ENCODE data around the gene ACBD4. TPM values are rescaled to one million over a fixed set of nuclear protein-coding genes. Genes with fewer than 3 reads are reported as not detected.

Gene ACBD4
- total and polyA plus RNA-seq, 2 of the 13 experiments (the other 11 are each of a cell fraction or from before 2014, with no cell fraction given) = 16.1 to 26.9 TPM

DNA sequence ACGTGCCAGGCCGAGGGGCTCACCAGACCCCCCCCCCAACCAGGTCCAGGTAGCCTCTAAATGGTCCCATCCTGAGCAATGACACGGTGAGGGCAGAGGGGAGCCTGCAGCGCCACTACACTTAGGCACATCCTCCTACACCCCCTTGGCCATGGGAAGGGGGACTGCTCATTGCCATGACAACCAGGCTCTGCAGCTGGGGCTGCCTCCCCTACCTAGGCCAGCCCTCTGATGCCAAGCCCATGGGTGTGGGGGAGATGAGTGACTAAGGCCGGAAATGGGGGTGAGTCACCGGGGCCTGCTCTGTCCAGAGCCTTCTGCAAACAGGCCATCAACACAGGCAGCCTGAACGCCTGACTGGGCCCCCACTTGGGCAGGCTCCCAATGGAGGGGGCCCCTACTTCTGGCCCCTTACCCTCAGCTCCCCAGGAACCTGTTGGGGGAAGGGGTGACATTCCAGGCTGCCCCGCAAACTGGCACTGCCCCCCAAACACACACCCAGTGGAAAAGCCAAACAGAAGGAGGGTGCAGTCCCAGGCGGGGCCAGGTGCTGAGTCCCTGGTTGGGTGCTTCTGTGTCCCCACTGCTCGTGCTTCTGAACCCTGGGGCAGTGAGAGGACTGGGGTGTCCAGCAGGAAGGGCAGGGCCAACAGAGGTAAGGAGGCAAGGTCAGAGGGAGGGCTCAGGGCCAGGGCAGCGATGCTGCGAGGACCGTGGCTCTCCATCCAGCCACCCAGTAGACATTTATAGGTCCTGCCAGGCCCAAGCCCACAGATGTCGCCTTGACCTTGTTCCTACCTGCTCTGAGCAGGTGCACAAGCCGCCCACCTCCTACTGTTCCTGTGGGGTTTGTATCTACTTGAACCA, 11.3 kb upstream of the ACBD4 start (continued):
- TF ChIP-seq, protein P1, sequence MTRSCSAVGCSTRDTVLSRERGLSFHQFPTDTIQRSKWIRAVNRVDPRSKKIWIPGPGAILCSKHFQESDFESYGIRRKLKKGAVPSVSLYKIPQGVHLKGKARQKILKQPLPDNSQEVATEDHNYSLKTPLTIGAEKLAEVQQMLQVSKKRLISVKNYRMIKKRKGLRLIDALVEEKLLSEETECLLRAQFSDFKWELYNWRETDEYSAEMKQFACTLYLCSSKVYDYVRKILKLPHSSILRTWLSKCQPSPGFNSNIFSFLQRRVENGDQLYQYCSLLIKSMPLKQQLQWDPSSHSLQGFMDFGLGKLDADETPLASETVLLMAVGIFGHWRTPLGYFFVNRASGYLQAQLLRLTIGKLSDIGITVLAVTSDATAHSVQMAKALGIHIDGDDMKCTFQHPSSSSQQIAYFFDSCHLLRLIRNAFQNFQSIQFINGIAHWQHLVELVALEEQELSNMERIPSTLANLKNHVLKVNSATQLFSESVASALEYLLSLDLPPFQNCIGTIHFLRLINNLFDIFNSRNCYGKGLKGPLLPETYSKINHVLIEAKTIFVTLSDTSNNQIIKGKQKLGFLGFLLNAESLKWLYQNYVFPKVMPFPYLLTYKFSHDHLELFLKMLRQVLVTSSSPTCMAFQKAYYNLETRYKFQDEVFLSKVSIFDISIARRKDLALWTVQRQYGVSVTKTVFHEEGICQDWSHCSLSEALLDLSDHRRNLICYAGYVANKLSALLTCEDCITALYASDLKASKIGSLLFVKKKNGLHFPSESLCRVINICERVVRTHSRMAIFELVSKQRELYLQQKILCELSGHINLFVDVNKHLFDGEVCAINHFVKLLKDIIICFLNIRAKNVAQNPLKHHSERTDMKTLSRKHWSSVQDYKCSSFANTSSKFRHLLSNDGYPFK (CRISPR knock-in tag; IDR thresholded peaks at IDR 0.05; ENCODE audit: borderline replicate concordance) = peak; percentile 72; the same call in 1 of the 2 replicates
- no peak for TF ChIP-seq SP140L (CRISPR knock-in tag; IDR thresholded peaks at IDR 0.05; ENCODE audit: borderline replicate concordance)
- TF ChIP-seq ZSCAN25 (CRISPR knock-in tag; IDR thresholded peaks at IDR 0.05) = no peak; the same call in 1 of the 2 replicates
- TF ChIP-seq, protein P2, sequence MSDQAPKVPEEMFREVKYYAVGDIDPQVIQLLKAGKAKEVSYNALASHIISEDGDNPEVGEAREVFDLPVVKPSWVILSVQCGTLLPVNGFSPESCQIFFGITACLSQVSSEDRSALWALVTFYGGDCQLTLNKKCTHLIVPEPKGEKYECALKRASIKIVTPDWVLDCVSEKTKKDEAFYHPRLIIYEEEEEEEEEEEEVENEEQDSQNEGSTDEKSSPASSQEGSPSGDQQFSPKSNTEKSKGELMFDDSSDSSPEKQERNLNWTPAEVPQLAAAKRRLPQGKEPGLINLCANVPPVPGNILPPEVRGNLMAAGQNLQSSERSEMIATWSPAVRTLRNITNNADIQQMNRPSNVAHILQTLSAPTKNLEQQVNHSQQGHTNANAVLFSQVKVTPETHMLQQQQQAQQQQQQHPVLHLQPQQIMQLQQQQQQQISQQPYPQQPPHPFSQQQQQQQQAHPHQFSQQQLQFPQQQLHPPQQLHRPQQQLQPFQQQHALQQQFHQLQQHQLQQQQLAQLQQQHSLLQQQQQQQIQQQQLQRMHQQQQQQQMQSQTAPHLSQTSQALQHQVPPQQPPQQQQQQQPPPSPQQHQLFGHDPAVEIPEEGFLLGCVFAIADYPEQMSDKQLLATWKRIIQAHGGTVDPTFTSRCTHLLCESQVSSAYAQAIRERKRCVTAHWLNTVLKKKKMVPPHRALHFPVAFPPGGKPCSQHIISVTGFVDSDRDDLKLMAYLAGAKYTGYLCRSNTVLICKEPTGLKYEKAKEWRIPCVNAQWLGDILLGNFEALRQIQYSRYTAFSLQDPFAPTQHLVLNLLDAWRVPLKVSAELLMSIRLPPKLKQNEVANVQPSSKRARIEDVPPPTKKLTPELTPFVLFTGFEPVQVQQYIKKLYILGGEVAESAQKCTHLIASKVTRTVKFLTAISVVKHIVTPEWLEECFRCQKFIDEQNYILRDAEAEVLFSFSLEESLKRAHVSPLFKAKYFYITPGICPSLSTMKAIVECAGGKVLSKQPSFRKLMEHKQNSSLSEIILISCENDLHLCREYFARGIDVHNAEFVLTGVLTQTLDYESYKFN (CRISPR knock-in tag; conservative IDR thresholded peaks at IDR 0.05) = peak; percentile 90
- TF ChIP-seq ZNF614 (CRISPR knock-in tag; IDR thresholded peaks at IDR 0.05; ENCODE audit: borderline replicate concordance) = 0 out of 2 replicates have a peak, but pooled peaks have one; percentile 8
- TF ChIP-seq, protein P3, sequence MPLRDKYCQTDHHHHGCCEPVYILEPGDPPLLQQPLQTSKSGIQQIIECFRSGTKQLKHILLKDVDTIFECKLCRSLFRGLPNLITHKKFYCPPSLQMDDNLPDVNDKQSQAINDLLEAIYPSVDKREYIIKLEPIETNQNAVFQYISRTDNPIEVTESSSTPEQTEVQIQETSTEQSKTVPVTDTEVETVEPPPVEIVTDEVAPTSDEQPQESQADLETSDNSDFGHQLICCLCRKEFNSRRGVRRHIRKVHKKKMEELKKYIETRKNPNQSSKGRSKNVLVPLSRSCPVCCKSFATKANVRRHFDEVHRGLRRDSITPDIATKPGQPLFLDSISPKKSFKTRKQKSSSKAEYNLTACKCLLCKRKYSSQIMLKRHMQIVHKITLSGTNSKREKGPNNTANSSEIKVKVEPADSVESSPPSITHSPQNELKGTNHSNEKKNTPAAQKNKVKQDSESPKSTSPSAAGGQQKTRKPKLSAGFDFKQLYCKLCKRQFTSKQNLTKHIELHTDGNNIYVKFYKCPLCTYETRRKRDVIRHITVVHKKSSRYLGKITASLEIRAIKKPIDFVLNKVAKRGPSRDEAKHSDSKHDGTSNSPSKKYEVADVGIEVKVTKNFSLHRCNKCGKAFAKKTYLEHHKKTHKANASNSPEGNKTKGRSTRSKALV (CRISPR knock-in tag; IDR thresholded peaks at IDR 0.05) = 0 out of 2 replicates have a peak, but pooled peaks have one; percentile 0
- peak; percentile 25 to 74; a peak in 2 of 4 replicates for TF ChIP-seq EP300 (IDR thresholded peaks at IDR 0.05; ENCODE audit: low read depth in 2 of 2, low read length in 2 of 2)
- peak; percentile 79 for TF ChIP-seq EP300 (CRISPR knock-in tag; IDR thresholded peaks at IDR 0.05; ENCODE audit: borderline replicate concordance)
- no peak for TF ChIP-seq SP1 (IDR thresholded peaks at IDR 0.05)
- TF ChIP-seq SP1 (CRISPR knock-in tag; IDR thresholded peaks at IDR 0.05) = peak; percentile 41; the same call in 1 of the 2 replicates
- TF ChIP-seq HNRNPL (IDR thresholded peaks at IDR 0.05; ENCODE audit: low read depth, low read length) = peak; percentile 97
- TF ChIP-seq NRL (CRISPR knock-in tag; IDR thresholded peaks at IDR 0.05; ENCODE audit: borderline replicate concordance) = 0 out of 2 replicates have a peak, but pooled peaks have one; percentile 13
- no peak for TF ChIP-seq MTF2 (CRISPR knock-in tag; IDR thresholded peaks at IDR 0.05; ENCODE audit: borderline replicate concordance)
- peak; percentile 61; the same call in 1 of the 2 replicates for TF ChIP-seq ZFP82 (CRISPR knock-in tag; IDR thresholded peaks at IDR 0.05; ENCODE audit: borderline replicate concordance)
- peak; percentile 29; the same call in 1 of the 2 replicates for TF ChIP-seq TBX3 (IDR thresholded peaks at IDR 0.05; ENCODE audit: borderline replicate concordance)
- TF ChIP-seq ZNF256 (CRISPR knock-in tag; conservative IDR thresholded peaks at IDR 0.05) = no peak
- TF ChIP-seq U2AF2 (IDR thresholded peaks at IDR 0.05; ENCODE audit: low read depth, low read length) = peak; percentile 93; the same call in 1 of the 2 replicates
- no peak for TF ChIP-seq TRIM24 (CRISPR knock-in tag; IDR thresholded peaks at IDR 0.05)
